Endothelial cell of umbilical vein (primary cell): ENCODE data around the gene NEMP1. TPM values are rescaled to one million over a fixed set of nuclear protein-coding genes. Genes with fewer than 3 reads are reported as not detected.

Source experiments
- BruUV-seq: library from RNA; stranded (reverse); fragments of 400-500 nt; replicated peaks from 2 replicates; lab custom pipeline; 2021; lab: Mats Ljungman, UMichigan
- CTCF ChIA-PET: fragments of 300-600, 350-600 bp; sonication (Branson Sonifier 250); formaldehyde crosslinking; loops from one replicate; lab custom pipeline; 2021; ENCODE audit warnings: antibody characterized with exemption, inconsistent platforms; lab: Charles Lee
- POLR2A ChIA-PET: fragments of 300-600, 350-600 bp; sonication (Branson Sonifier 250); formaldehyde crosslinking; loops from one replicate; lab custom pipeline; 2021; ENCODE audit warnings: antibody characterized with exemption, inconsistent platforms; lab: Charles Lee
- DNase-seq: peaks from one replicate; pipeline ENCODE4 v3.0.0-alpha.2; 2011; ENCODE audit warnings: low read depth, low spot score
- FAIRE-seq: peaks from 2 replicates; lab custom pipeline; 2011; peaks lifted over from hg19 to GRCh38; lab: Jason Lieb, UNC
- H2AFZ ChIP-seq: 2 replicates; pipeline ENCODE4 v1.6.0; 2012; ENCODE audit warnings: low read depth, low read length, control low read depth, inconsistent platforms
- H3K27ac ChIP-seq: 2 replicates; pipeline ENCODE4 v1.5.1; 2011; ENCODE audit warnings: low read depth, mild to moderate bottlenecking, control low read depth, low read length, moderate library complexity; ENCODE audit not compliant: insufficient read depth
- H3K27me3 ChIP-seq, 2 experiments: 2 replicates each; pipeline versions ENCODE4 v1.6.0 to v1.6.1; 2011; ENCODE audit warnings: low read length in 2 of 2, mixed read lengths in 1 of 2; ENCODE audit not compliant: control insufficient read depth in 2 of 2, insufficient read depth in 2 of 2
- H3K36me3 ChIP-seq, 2 experiments: 2 replicates in 1 of 2; 3 replicates in 1 of 2; pipeline ENCODE4 v1.5.1; 2011; ENCODE audit warnings: low read length in 2 of 2, mild to moderate bottlenecking in 1 of 2, moderate library complexity in 1 of 2; ENCODE audit not compliant: control insufficient read depth in 2 of 2, insufficient read depth in 2 of 2; ENCODE audit errors: extremely low read depth in 1 of 2
- H3K4me1 ChIP-seq: 3 replicates; pipeline ENCODE4 v1.5.1; 2011; ENCODE audit warnings: mild to moderate bottlenecking, low read length; ENCODE audit not compliant: control insufficient read depth, insufficient read depth; ENCODE audit errors: extremely low read depth
- H3K4me2 ChIP-seq: 2 replicates; pipeline ENCODE4 v1.6.1; 2011; ENCODE audit warnings: low read length, control low read depth, mixed read lengths; ENCODE audit not compliant: insufficient read depth
- H3K4me3 ChIP-seq, 3 experiments: fragments of 200-600 bp in 1 of 3; sonication (generic), shearing (Covaris generic) in 1 of 3; replicated peaks in 1 of 3; 2 replicates each; pipeline ENCODE4 v1.5.1; 2011 to 2016; ENCODE audit warnings: control low read depth in 3 of 3, low read length in 3 of 3, mild to moderate bottlenecking in 2 of 3, inconsistent platforms in 1 of 3, low read depth in 1 of 3, moderate library complexity in 1 of 3; ENCODE audit not compliant: insufficient read depth in 1 of 3
- H3K79me2 ChIP-seq: 2 replicates; pipeline ENCODE4 v1.6.0; 2012; ENCODE audit warnings: low read length, inconsistent platforms; ENCODE audit not compliant: control insufficient read depth, insufficient read depth
- H3K9ac ChIP-seq: replicated peaks from 2 replicates; pipeline ENCODE3; 2011; ENCODE audit warnings: low read length, control low read depth; ENCODE audit not compliant: insufficient read depth; ENCODE audit errors: extremely low read depth
- H3K9me1 ChIP-seq: replicated peaks from 3 replicates; pipeline ENCODE4 v1.6.0; 2011; ENCODE audit warnings: mild to moderate bottlenecking, low read length; ENCODE audit not compliant: control insufficient read depth, insufficient read depth; ENCODE audit errors: extremely low read depth
- H3K9me3 ChIP-seq: replicated peaks from 2 replicates; pipeline ENCODE4 v1.5.1; 2012; ENCODE audit warnings: low read length, inconsistent platforms; ENCODE audit not compliant: control insufficient read depth, insufficient read depth
- H4K20me1 ChIP-seq: replicated peaks from 2 replicates; pipeline ENCODE3; 2011; ENCODE audit warnings: mild to moderate bottlenecking, low read length; ENCODE audit not compliant: control insufficient read depth, insufficient read depth; ENCODE audit errors: extremely low read depth
- EZH2 ChIP-seq: IDR thresholded peaks from 2 replicates; pipeline ENCODE4 v1.6.1; 2012; ENCODE audit warnings: borderline replicate concordance, low read depth, mild to moderate bottlenecking, moderate library complexity, low read length, inconsistent platforms; ENCODE audit not compliant: severe bottlenecking
- FOS ChIP-seq: IDR thresholded peaks from 2 replicates; pipeline ENCODE4 v1.6.1; 2011; ENCODE audit warnings: mild to moderate bottlenecking, low read length, moderate library complexity, borderline replicate concordance; ENCODE audit not compliant: insufficient read depth
- GATA2 ChIP-seq: IDR thresholded peaks from 2 replicates; pipeline ENCODE4 v1.7.0; 2011; ENCODE audit warnings: low read depth, mild to moderate bottlenecking, moderate library complexity, mixed read lengths, low read length; ENCODE audit not compliant: insufficient read length, insufficient read depth
- JUN ChIP-seq: IDR thresholded peaks from 2 replicates; pipeline ENCODE4 v1.6.1; 2011; ENCODE audit warnings: borderline replicate concordance, low read depth; ENCODE audit not compliant: insufficient read length, insufficient read depth
- MYC ChIP-seq: IDR thresholded peaks from one replicate; pipeline ENCODE4 v1.6.1; 2011; ENCODE audit warnings: mild to moderate bottlenecking, low read depth, low read length
- POLR2A ChIP-seq: IDR thresholded peaks from 2 replicates; pipeline ENCODE4 v1.6.1; 2012; ENCODE audit warnings: low read depth, mild to moderate bottlenecking, control low read depth, low read length
- POLR2AphosphoS5 ChIP-seq: IDR thresholded peaks from 2 replicates; pipeline ENCODE4 v1.6.1; 2012; ENCODE audit warnings: low read depth, mild to moderate bottlenecking, control low read depth, low read length, moderate library complexity; ENCODE audit not compliant: insufficient read depth
- dilution Hi-C: fragments of 300-500 bp; cut with MboI; formaldehyde crosslinking; loops from one replicate; pipeline ENCODE4 v1.15.0; 2019; ENCODE audit warnings: low sequenced_read_pairs; ENCODE audit not compliant: extremely low pct_ligation_motif_present
- intact Hi-C: fragments of 100-400 bp; cut with micrococcal nuclease; formaldehyde crosslinking; loops from one replicate; pipeline ENCODE4 v1.10.0; 2022
- polyA plus RNA-seq, 4 experiments: library from polyadenylated mRNA; depleted of rRNA in 3 of 4; stranded (reverse) in 3 of 4; unstranded in 1 of 4; fragments of >200 nt; gene quantifications; 2 replicates each; pipeline versions ENCODE4 v1.2.1 to v1.2.3, GENCODE V29; 2011 to 2012; ENCODE audit warnings: missing spikeins in 1 of 4
- total RNA-seq: library from RNA; stranded (reverse); gene quantifications from 2 replicates; pipeline ENCODE4 v1.2.3, GENCODE V29; 2021
- TF ChIP-seq, protein P1 (sequence below), 2 donors: IDR thresholded peaks; 1 replicate in 1 of 2; 2 replicates in 1 of 2; pipeline ENCODE4 v1.5.1; 2011; ENCODE audit warnings: low read length in 2 of 2, mild to moderate bottlenecking in 2 of 2, moderate library complexity in 2 of 2, control low read depth in 1 of 2, inconsistent platforms in 1 of 2, low read depth in 1 of 2; ENCODE audit not compliant: insufficient read depth in 1 of 2; ENCODE audit errors: extremely low read depth in 1 of 2
- TF ChIP-seq, protein P2 (sequence below): IDR thresholded peaks from 2 replicates; pipeline ENCODE4 v1.6.1; 2011; ENCODE audit not compliant: insufficient read depth, insufficient read length

Gene NEMP1
- total and polyA plus RNA-seq, 2 donors (not counting 3 experiments of a cell fraction or from before 2014, with no cell fraction given), result 10.8 to 21.5 TPM

GRCh38 chr12:57040211-57040610 lies 38.4 kb downstream of the NEMP1 start:
- Histone ChIP-seq H3K4me2 (no peak overlapping the region), H3K4me1 (no peaks in the 10 kb centered on the region), H4K20me1 (no peaks in the 10 kb centered on the region), H3K9me1 (no peaks in the 10 kb centered on the region), H3K27me3 (peaks cover 22 to 27% of the 10 kb centered on the region in 2 experiments), H2AFZ (no peak overlapping the region), H3K27ac (no peak overlapping the region), H3K79me2 (no peaks in the 10 kb centered on the region), H3K9ac (no peak overlapping the region), H3K36me3 (no peaks in the 10 kb centered on the region), H3K9me3 (no peaks in the 10 kb centered on the region), H3K4me3 (no peak overlapping the region)
- TF ChIP-seq FOS (no peak), EZH2 (no peak), JUN (no peak), GATA2 (no peak), POLR2A (no peak), POLR2AphosphoS5 (no peak), MYC (no peak)
- TF ChIP-seq, protein P1, sequence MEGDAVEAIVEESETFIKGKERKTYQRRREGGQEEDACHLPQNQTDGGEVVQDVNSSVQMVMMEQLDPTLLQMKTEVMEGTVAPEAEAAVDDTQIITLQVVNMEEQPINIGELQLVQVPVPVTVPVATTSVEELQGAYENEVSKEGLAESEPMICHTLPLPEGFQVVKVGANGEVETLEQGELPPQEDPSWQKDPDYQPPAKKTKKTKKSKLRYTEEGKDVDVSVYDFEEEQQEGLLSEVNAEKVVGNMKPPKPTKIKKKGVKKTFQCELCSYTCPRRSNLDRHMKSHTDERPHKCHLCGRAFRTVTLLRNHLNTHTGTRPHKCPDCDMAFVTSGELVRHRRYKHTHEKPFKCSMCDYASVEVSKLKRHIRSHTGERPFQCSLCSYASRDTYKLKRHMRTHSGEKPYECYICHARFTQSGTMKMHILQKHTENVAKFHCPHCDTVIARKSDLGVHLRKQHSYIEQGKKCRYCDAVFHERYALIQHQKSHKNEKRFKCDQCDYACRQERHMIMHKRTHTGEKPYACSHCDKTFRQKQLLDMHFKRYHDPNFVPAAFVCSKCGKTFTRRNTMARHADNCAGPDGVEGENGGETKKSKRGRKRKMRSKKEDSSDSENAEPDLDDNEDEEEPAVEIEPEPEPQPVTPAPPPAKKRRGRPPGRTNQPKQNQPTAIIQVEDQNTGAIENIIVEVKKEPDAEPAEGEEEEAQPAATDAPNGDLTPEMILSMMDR (IDR thresholded peaks at IDR 0.05; ENCODE audit: extremely low read depth in 1 of 2, insufficient read depth in 1 of 2, low read depth in 1 of 2, low read length in 2 of 2), result no peak
- TF ChIP-seq, protein P2, sequence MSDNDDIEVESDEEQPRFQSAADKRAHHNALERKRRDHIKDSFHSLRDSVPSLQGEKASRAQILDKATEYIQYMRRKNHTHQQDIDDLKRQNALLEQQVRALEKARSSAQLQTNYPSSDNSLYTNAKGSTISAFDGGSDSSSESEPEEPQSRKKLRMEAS, result no peak
- intact Hi-C loops (no loop called here), dilution Hi-C loops (no loop called here)
- ChIA-PET CTCF (interaction anchor here (1.2 to 1.3 kb wide), 3 partner anchors 9 to 52 kb away, joined by 5 to 6 read pairs (median 6); no protein-coding TSS in a partner anchor), POLR2A (no interaction called here)
- DNase-seq (no peak), FAIRE-seq (no peak)
- BruUV-seq, result no TSS peak
